ENCODE data around the gene TRAIP.

GRCh38 chr3:49896345-49896744, 40.0 kb upstream of the TRAIP start:
- no peak for TF ChIP-seq CTCF (IDR thresholded peaks at IDR 0.05)
- TF ChIP-seq POLR2A (IDR thresholded peaks at IDR 0.05), result no peak

All from Peyer's patch (tissue), 4 donors.